Hepatocyte (in vitro differentiated cells): ENCODE measurements around the gene ATP2C2. TPM values are rescaled to one million over a fixed set of nuclear protein-coding genes. Genes with fewer than 3 reads are reported as not detected.

Experiments
- DNase-seq: peaks from one replicate; pipeline ENCODE4 v3.0.0-alpha.2; 2016; ENCODE audit warnings: low spot score
- H2AFZ ChIP-seq: fragments of 200-600 bp; sonication (generic); 2 replicates; pipeline ENCODE4 v1.6.0; 2016; ENCODE audit warnings: antibody characterized with exemption, mild to moderate bottlenecking
- H3K27ac ChIP-seq: fragments of 200-600 bp; sonication (generic); 2 replicates; pipeline ENCODE4 v1.5.1; 2016; ENCODE audit warnings: mild to moderate bottlenecking
- H3K27me3 ChIP-seq: fragments of 200-600 bp; sonication (generic); 2 replicates; pipeline ENCODE4 v1.6.1; 2016
- H3K36me3 ChIP-seq: fragments of 200-600 bp; sonication (generic); replicated peaks from 2 replicates; pipeline ENCODE4 v1.5.1; 2016; ENCODE audit warnings: low read depth; ENCODE audit not compliant: insufficient read depth
- H3K4me1 ChIP-seq: fragments of 200-600 bp; sonication (generic); 2 replicates; pipeline ENCODE4 v1.5.1; 2016; ENCODE audit warnings: mild to moderate bottlenecking, moderate library complexity; ENCODE audit not compliant: insufficient read depth
- H3K4me2 ChIP-seq: fragments of 200-600 bp; sonication (generic); 2 replicates; pipeline ENCODE4 v1.6.0; 2016
- H3K4me3 ChIP-seq: fragments of 200-600 bp; sonication (generic); 2 replicates; pipeline ENCODE4 v1.5.1; 2016; ENCODE audit warnings: mild to moderate bottlenecking
- H3K79me2 ChIP-seq: fragments of 200-600 bp; sonication (generic); 2 replicates; pipeline ENCODE4 v1.6.0; 2017; ENCODE audit warnings: mild to moderate bottlenecking
- H3K9me2 ChIP-seq: fragments of 200-600 bp; sonication (generic); replicated peaks from 2 replicates; pipeline ENCODE4 v1.6.0; 2017; ENCODE audit warnings: mild to moderate bottlenecking; ENCODE audit not compliant: insufficient read depth
- H3K9me3 ChIP-seq: fragments of 200-600 bp; sonication (generic); 2 replicates; pipeline ENCODE4 v1.5.1; 2016; ENCODE audit warnings: low read depth, mild to moderate bottlenecking
- H4K20me1 ChIP-seq: fragments of 200-600 bp; sonication (generic); 2 replicates; pipeline ENCODE4 v1.6.0; 2016; ENCODE audit warnings: mild to moderate bottlenecking; ENCODE audit not compliant: insufficient read depth, poor library complexity, severe bottlenecking
- CTCF ChIP-seq: fragments of 200-600 bp; sonication (generic); IDR thresholded peaks from 2 replicates; pipeline ENCODE4 v1.5.1; 2016; ENCODE audit warnings: antibody characterized with exemption, mild to moderate bottlenecking; ENCODE audit not compliant: poor library complexity
- EZH2 ChIP-seq: fragments of 200-600 bp; sonication (generic); IDR thresholded peaks from 2 replicates; pipeline ENCODE4 v1.6.1; 2016; ENCODE audit warnings: antibody characterized with exemption, mild to moderate bottlenecking, borderline replicate concordance
- EZH2phosphoT487 ChIP-seq: fragments of 200-600 bp; sonication (generic); IDR thresholded peaks from one replicate; pipeline ENCODE4 v1.6.1; 2018; ENCODE audit warnings: antibody characterized with exemption, mild to moderate bottlenecking, low read depth, moderate library complexity; ENCODE audit not compliant: unreplicated experiment, severe bottlenecking
- WGBS: methylation state at CpG from one replicate; pipeline ENCODE4 v1.1.6; 2016; ENCODE audit warnings: low lambda C conversion rate; ENCODE audit errors: missing lambda C conversion rate; 5-methylcytosine and 5-hydroxymethylcytosine counted together
- polyA plus RNA-seq: library from polyadenylated mRNA; unstranded; fragments of >200 nt; fragmentation: Nextera tagmentation; extraction: Ambion mirVana; gene quantifications from 2 replicates; pipeline ENCODE4 v1.2.1, GENCODE V29; 2016
- total RNA-seq: library from RNA; depleted of rRNA; stranded (reverse); fragments of >200 nt; gene quantifications from 2 replicates; pipeline ENCODE4 v1.2.3, GENCODE V29; 2014

ATP2C2 gene
- total and polyA plus RNA-seq, 2 experiments from 2014 or later, result 6.0 to 6.8 TPM

DNA sequence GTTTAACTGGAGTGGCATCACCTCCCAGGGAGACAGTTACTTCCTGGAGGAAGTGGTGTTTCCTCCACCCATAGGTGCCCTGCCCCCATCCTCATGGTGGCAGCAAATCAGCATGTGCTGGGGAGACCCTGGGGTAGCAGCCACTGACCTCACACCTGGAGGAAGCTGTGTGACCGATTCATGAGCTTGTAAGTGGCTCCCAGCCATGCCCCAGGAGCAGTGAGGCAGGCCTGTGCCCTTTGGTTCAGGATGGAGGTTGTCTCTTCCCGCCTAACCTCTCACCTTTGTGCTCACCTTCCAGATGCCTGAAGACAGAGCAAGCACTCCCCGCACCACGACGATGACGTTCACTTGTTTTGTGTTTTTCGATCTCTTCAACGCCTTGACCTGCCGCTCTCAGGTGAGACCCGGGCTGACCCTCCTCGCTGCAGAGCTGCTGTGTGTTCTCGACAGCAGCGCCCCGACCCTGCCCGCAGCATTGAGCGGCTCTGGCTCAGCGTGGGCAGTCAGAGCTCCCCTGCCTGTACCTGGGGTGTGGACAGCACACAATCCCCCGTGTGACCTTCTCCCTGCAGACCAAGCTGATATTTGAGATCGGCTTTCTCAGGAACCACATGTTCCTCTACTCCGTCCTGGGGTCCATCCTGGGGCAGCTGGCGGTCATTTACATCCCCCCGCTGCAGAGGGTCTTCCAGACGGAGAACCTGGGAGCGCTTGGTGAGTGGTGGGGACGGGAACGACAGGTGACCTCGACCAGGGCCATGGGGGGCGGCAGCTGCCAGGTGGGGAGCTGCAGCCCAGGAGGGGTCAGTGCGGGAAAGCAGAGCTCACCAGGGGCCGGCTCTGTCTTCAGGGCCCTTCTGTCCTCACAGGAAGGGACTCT lies 93.3 kb downstream of the ATP2C2 start:
- no peaks in the 10 kb centered on the region for H3K36me3 ChIP-seq
- H4K20me1 ChIP-seq, result no peaks in the 10 kb centered on the region
- no peaks in the 10 kb centered on the region for H3K27me3 ChIP-seq
- no peak for DNase-seq
- no peaks in the 10 kb centered on the region for H3K79me2 ChIP-seq
- H3K4me1 ChIP-seq, result no peaks in the 10 kb centered on the region
- H3K9me2 ChIP-seq, result no peaks in the 10 kb centered on the region
- no peak overlapping the region for H3K4me2 ChIP-seq
- no peaks in the 10 kb centered on the region for H3K9me3 ChIP-seq
- 93% methylated on average over 30 of the region's 30 CpGs for WGBS
- no peak overlapping the region for H3K4me3 ChIP-seq
- H3K27ac ChIP-seq, result no peak overlapping the region
- no peak overlapping the region for H2AFZ ChIP-seq
- TF ChIP-seq EZH2, result no peak
- TF ChIP-seq EZH2phosphoT487, result no peak
- TF ChIP-seq CTCF, result no peak

DNA sequence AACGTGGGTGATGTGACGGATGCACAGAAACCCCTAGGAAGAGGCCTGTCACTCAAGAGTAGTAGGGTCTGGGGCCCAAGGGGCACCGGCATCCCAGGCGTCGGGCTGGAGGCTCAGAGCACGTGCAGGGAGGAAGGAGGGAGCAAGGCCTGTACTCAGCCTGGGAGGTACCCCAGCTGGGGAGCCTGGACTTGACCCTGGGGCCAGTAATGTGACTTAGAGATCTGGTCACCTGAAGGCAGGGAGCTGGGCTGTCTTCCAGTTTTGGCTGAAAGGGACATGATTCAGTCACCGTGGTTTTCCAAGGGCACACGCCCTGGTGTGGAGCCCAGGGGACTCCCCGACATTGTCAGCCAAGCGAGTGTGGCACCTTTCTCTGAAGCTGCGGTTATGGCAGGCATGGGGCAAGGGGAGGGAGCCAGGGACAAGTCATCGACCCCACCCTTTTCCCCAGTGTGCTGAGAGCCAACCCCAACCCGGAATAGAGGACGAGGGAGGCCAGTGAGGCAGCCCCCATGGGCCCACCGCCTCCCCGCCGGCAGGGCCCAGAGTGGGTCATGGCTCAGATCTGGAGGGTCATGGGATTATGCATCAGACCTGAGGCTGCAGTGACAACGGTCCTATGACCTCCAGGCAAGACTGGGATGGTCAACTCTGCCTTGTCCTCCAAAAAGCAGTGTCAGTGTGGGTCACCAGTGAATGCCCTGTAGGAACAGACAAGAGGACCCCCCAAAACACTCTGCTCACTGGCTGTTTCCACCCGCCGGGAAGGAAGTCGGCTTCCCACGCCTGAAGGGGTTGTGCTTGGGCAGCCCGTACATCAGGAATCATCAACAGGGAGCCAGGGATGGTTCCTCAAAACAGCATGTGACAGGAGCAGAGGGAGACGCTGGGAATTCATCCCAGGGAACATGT lies 94.2 kb downstream of the ATP2C2 start:
- no peaks in the 10 kb centered on the region for H3K27me3 ChIP-seq
- H3K79me2 ChIP-seq, result no peaks in the 10 kb centered on the region
- H3K9me2 ChIP-seq, result no peaks in the 10 kb centered on the region
- no peaks in the 10 kb centered on the region for H4K20me1 ChIP-seq
- no peak overlapping the region for H3K4me3 ChIP-seq
- H3K4me1 ChIP-seq, result no peaks in the 10 kb centered on the region
- WGBS, result 87% methylated on average over 23 of the region's 24 CpGs
- no peaks in the 10 kb centered on the region for H3K9me3 ChIP-seq
- DNase-seq, result no peak
- H3K4me2 ChIP-seq, result no peak overlapping the region
- H3K27ac ChIP-seq, result no peak overlapping the region
- H2AFZ ChIP-seq, result no peak overlapping the region
- TF ChIP-seq EZH2, result no peak
- TF ChIP-seq EZH2phosphoT487, result no peak
- no peak for TF ChIP-seq CTCF
- no peaks in the 10 kb centered on the region for H3K36me3 ChIP-seq

GRCh38 chr16:84463221-84463620 lies 94.9 kb downstream of the ATP2C2 start:
- DNase-seq, result no peak
- Histone ChIP-seq H3K27me3 (no peaks in the 10 kb centered on the region), H3K4me1 (no peaks in the 10 kb centered on the region), H3K36me3 (no peaks in the 10 kb centered on the region), H4K20me1 (no peaks in the 10 kb centered on the region), H3K79me2 (no peaks in the 10 kb centered on the region), H3K9me3 (no peaks in the 10 kb centered on the region), H3K9me2 (no peaks in the 10 kb centered on the region), H2AFZ (no peak overlapping the region), H3K27ac (no peak overlapping the region), H3K4me2 (no peak overlapping the region), H3K4me3 (no peak overlapping the region)
- WGBS, result 80% methylated on average over 7 of the region's 7 CpGs
- TF ChIP-seq CTCF (no peak), EZH2 (no peak), EZH2phosphoT487 (no peak)
